K562 (cell line): ENCODE results near the gene HIF1AN. TPM values are rescaled to one million over a fixed set of nuclear protein-coding genes. Genes with fewer than 3 reads are reported as not detected.

Source experiments
- DNMT1 ChIP-seq: fragments of 450-650 bp; IDR thresholded peaks from 2 replicates; pipeline ENCODE4 v1.6.1; 2016; ENCODE audit warnings: antibody characterized with exemption, mild to moderate bottlenecking
- HDAC3 ChIP-seq: fragments of 450-650 bp; IDR thresholded peaks from 2 replicates; pipeline ENCODE4 v1.6.1; 2018; ENCODE audit warnings: borderline replicate concordance, mild to moderate bottlenecking, moderate library complexity; ENCODE audit not compliant: partially characterized antibody
- IRF2 ChIP-seq: sonication (generic); formaldehyde crosslinking; IDR thresholded peaks from 2 replicates; pipeline ENCODE4 v1.8.1; 2022; ENCODE audit warnings: mild to moderate bottlenecking, missing genetic modification reagents
- NCOR1 ChIP-seq: fragments of 450-650 bp; IDR thresholded peaks from 2 replicates; pipeline ENCODE4 v1.6.1; 2016; ENCODE audit warnings: mild to moderate bottlenecking, moderate library complexity
- POLR2H ChIP-seq: IDR thresholded peaks from 2 replicates; pipeline ENCODE4 v1.6.1; 2016; ENCODE audit warnings: missing genetic modification characterization, low read depth, mild to moderate bottlenecking, control low read depth, missing compliant biosample characterization, moderate library complexity
- PRPF4 ChIP-seq: fragments of 200-400 bp; formaldehyde crosslinking; IDR thresholded peaks from one replicate; pipeline ENCODE4 v1.6.1; 2017; ENCODE audit warnings: low read length, low read depth, mild to moderate bottlenecking; ENCODE audit not compliant: insufficient read depth, poor library complexity, severe bottlenecking
- STAT5B ChIP-seq: fragments of 250-450 bp; sonication (Bioruptor Pico); IDR thresholded peaks from 2 replicates; pipeline ENCODE4 v1.8.0; 2021; ENCODE audit warnings: mild to moderate bottlenecking, inconsistent platforms
- XRCC5 ChIP-seq: fragments of 200-400 bp; formaldehyde crosslinking; IDR thresholded peaks from 2 replicates; pipeline ENCODE4 v1.6.1; 2017; ENCODE audit warnings: low read depth, mild to moderate bottlenecking, low read length
- ZKSCAN1 ChIP-seq: fragments of 150-350 bp; IDR thresholded peaks from 2 replicates; pipeline ENCODE4 v1.6.1; 2016; ENCODE audit warnings: low read depth, low read length
- ZNF124 ChIP-seq: sonication (generic); formaldehyde crosslinking; IDR thresholded peaks from 2 replicates; pipeline ENCODE4 v1.8.1; 2022; ENCODE audit warnings: missing genetic modification reagents
- ZNF165 ChIP-seq: fragments of 250-450 bp; sonication (Bioruptor Pico); IDR thresholded peaks from 2 replicates; pipeline ENCODE4 v1.4.0; 2020; ENCODE audit warnings: borderline replicate concordance
- ZNF311 ChIP-seq: fragments of 250-450 bp; sonication (Bioruptor Pico); IDR thresholded peaks from 2 replicates; pipeline ENCODE4 v1.4.0; 2020; ENCODE audit warnings: mild to moderate bottlenecking, moderate library complexity
- ZNF316 ChIP-seq: fragments of 450-650 bp; IDR thresholded peaks from 2 replicates; pipeline ENCODE4 v1.6.1; 2016
- ZNF764 ChIP-seq: fragments of 250-450 bp; sonication (Bioruptor Pico); IDR thresholded peaks from 2 replicates; pipeline ENCODE4 v1.4.0; 2020; ENCODE audit warnings: low read depth, mild to moderate bottlenecking, moderate library complexity
- polyA plus RNA-seq, 8 experiments: library from polyadenylated mRNA; depleted of rRNA in 4 of 8; stranded (reverse) in 5 of 8; unstranded in 3 of 8; fragments of >200 nt; fragmentation: Nextera tagmentation in 2 of 8; fragmentation: Illumina TruSeq in 1 of 8; extraction: Ambion mirVana in 2 of 8; extraction: Trizol in 1 of 8; gene quantifications; 2 replicates each; pipeline versions ENCODE4 v1.2.1 to v1.2.3, GENCODE V29; 2011 to 2014; ENCODE audit warnings: inconsistent platforms in 1 of 8, missing spikeins in 1 of 8
- total RNA-seq, 7 experiments: library from RNA; depleted of rRNA in 6 of 7; stranded (reverse); fragments of >200 nt in 6 of 7; fragmentation: Illumina TruSeq in 2 of 7; extraction: Trizol in 2 of 7; gene quantifications; 2 replicates each; pipeline versions ENCODE4 v1.2.1 to v1.2.3, GENCODE V29; 2011 to 2021; ENCODE audit warnings: low replicate concordance in 1 of 7
- TF ChIP-seq, protein P1 (sequence below): fragments of 450-650 bp; formaldehyde crosslinking; IDR thresholded peaks from 2 replicates; pipeline ENCODE4 v1.4.0; 2020; ENCODE audit warnings: mild to moderate bottlenecking, moderate library complexity
- TF ChIP-seq, protein P2 (sequence below): sonication (generic); formaldehyde crosslinking; IDR thresholded peaks from 2 replicates; pipeline ENCODE4 v1.8.1; 2023; ENCODE audit warnings: mild to moderate bottlenecking, missing genetic modification reagents
- TF ChIP-seq, protein P3 (sequence below), 2 experiments: fragments of 150-350 bp in 1 of 2; IDR thresholded peaks; 2 replicates each; pipeline ENCODE4 v1.6.1; 2012 to 2016; ENCODE audit warnings: low read depth in 2 of 2, low read length in 2 of 2, mild to moderate bottlenecking in 1 of 2, moderate library complexity in 1 of 2
- TF ChIP-seq, protein P4 (sequence below): IDR thresholded peaks from 2 replicates; pipeline ENCODE4 v1.6.1; 2011; ENCODE audit warnings: borderline replicate concordance, low read depth, mild to moderate bottlenecking, moderate library complexity, low read length; ENCODE audit not compliant: insufficient read depth, poor library complexity, severe bottlenecking

HIF1AN gene
- total and polyA plus RNA-seq, 9 of the 15 experiments (the other 6 are each of a cell fraction or from before 2014, with no cell fraction given) = 1.2 to 16.8 (median 6.9) TPM

DNA sequence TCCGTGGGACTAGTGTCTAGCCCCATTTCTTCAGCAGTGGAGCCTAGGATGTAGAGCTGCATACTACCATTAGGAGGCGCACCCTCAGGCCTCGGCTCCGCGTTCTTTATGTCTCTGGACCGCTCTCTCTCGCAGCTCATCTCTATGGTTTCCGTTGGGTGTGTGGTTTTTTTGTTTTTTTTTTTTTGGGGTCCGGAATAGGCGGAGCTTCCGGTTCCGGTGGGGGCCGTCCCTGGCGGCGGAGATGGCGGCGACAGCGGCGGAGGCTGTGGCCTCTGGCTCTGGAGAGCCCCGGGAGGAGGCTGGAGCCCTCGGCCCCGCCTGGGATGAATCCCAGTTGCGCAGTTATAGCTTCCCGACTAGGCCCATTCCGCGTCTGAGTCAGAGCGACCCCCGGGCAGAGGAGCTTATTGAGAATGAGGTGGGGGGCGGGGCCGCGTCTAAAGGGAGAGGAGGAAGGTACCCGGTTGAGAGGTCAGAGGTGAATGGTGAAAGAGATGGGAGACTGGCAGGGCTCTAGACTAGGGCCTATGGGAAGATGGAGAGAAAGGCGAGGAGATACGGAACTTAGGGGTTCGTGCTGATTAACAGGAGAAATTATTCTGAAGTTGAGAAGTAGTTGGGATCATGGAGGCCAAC, at the start of gene HIF1AN (continued):
- TF ChIP-seq ZNF311 (CRISPR knock-in tag) (no peak), PRPF4 (no peak), ZNF316 (no peak), ZKSCAN1 (0 out of 2 replicates have a peak, but pooled peaks have one; percentile 15), IRF2 (CRISPR knock-in tag) (no peak), XRCC5 (peak; percentile 79), STAT5B (CRISPR knock-in tag) (no peak), POLR2H (tag) (peak; percentile 28; the same call in 1 of the 2 replicates), ZNF165 (no peak), HDAC3 (no peak), DNMT1 (no peak), ZNF124 (CRISPR knock-in tag) (no peak), ZNF764 (no peak), NCOR1 (0 out of 2 replicates have a peak, but pooled peaks have one; percentile 12)
- TF ChIP-seq, protein P1, sequence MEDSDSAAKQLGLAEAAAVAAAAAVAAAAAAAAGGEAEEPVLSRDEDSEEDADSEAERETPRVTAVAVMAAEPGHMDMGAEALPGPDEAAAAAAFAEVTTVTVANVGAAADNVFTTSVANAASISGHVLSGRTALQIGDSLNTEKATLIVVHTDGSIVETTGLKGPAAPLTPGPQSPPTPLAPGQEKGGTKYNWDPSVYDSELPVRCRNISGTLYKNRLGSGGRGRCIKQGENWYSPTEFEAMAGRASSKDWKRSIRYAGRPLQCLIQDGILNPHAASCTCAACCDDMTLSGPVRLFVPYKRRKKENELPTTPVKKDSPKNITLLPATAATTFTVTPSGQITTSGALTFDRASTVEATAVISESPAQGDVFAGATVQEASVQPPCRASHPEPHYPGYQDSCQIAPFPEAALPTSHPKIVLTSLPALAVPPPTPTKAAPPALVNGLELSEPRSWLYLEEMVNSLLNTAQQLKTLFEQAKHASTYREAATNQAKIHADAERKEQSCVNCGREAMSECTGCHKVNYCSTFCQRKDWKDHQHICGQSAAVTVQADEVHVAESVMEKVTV = no peak
- TF ChIP-seq, protein P2, sequence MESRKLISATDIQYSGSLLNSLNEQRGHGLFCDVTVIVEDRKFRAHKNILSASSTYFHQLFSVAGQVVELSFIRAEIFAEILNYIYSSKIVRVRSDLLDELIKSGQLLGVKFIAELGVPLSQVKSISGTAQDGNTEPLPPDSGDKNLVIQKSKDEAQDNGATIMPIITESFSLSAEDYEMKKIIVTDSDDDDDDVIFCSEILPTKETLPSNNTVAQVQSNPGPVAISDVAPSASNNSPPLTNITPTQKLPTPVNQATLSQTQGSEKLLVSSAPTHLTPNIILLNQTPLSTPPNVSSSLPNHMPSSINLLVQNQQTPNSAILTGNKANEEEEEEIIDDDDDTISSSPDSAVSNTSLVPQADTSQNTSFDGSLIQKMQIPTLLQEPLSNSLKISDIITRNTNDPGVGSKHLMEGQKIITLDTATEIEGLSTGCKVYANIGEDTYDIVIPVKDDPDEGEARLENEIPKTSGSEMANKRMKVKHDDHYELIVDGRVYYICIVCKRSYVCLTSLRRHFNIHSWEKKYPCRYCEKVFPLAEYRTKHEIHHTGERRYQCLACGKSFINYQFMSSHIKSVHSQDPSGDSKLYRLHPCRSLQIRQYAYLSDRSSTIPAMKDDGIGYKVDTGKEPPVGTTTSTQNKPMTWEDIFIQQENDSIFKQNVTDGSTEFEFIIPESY (CRISPR knock-in tag) = no peak
- TF ChIP-seq, protein P3, sequence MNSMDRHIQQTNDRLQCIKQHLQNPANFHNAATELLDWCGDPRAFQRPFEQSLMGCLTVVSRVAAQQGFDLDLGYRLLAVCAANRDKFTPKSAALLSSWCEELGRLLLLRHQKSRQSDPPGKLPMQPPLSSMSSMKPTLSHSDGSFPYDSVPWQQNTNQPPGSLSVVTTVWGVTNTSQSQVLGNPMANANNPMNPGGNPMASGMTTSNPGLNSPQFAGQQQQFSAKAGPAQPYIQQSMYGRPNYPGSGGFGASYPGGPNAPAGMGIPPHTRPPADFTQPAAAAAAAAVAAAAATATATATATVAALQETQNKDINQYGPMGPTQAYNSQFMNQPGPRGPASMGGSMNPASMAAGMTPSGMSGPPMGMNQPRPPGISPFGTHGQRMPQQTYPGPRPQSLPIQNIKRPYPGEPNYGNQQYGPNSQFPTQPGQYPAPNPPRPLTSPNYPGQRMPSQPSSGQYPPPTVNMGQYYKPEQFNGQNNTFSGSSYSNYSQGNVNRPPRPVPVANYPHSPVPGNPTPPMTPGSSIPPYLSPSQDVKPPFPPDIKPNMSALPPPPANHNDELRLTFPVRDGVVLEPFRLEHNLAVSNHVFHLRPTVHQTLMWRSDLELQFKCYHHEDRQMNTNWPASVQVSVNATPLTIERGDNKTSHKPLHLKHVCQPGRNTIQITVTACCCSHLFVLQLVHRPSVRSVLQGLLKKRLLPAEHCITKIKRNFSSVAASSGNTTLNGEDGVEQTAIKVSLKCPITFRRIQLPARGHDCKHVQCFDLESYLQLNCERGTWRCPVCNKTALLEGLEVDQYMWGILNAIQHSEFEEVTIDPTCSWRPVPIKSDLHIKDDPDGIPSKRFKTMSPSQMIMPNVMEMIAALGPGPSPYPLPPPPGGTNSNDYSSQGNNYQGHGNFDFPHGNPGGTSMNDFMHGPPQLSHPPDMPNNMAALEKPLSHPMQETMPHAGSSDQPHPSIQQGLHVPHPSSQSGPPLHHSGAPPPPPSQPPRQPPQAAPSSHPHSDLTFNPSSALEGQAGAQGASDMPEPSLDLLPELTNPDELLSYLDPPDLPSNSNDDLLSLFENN (IDR thresholded peaks at IDR 0.05; ENCODE audit: low read depth in 2 of 2, low read length in 2 of 2) = no peak
- TF ChIP-seq, protein P4, sequence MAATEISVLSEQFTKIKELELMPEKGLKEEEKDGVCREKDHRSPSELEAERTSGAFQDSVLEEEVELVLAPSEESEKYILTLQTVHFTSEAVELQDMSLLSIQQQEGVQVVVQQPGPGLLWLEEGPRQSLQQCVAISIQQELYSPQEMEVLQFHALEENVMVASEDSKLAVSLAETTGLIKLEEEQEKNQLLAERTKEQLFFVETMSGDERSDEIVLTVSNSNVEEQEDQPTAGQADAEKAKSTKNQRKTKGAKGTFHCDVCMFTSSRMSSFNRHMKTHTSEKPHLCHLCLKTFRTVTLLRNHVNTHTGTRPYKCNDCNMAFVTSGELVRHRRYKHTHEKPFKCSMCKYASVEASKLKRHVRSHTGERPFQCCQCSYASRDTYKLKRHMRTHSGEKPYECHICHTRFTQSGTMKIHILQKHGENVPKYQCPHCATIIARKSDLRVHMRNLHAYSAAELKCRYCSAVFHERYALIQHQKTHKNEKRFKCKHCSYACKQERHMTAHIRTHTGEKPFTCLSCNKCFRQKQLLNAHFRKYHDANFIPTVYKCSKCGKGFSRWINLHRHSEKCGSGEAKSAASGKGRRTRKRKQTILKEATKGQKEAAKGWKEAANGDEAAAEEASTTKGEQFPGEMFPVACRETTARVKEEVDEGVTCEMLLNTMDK = peak; percentile 40
